Loucy (cell line): Measurements from ENCODE around the gene GALNT9.

Experiments
- EZH2phosphoT487 ChIP-seq: fragments of 200-600 bp; IDR thresholded peaks from 2 replicates; pipeline ENCODE4 v1.6.1; 2018; ENCODE audit warnings: antibody characterized with exemption, mild to moderate bottlenecking, moderate library complexity, borderline replicate concordance
- TF ChIP-seq, protein P1 (sequence below): fragments of 200-600 bp; sonication (generic); conservative IDR thresholded peaks from 2 replicates; pipeline ENCODE4 v1.5.1; 2014; ENCODE audit warnings: mild to moderate bottlenecking, antibody characterized with exemption, low read length

DNA sequence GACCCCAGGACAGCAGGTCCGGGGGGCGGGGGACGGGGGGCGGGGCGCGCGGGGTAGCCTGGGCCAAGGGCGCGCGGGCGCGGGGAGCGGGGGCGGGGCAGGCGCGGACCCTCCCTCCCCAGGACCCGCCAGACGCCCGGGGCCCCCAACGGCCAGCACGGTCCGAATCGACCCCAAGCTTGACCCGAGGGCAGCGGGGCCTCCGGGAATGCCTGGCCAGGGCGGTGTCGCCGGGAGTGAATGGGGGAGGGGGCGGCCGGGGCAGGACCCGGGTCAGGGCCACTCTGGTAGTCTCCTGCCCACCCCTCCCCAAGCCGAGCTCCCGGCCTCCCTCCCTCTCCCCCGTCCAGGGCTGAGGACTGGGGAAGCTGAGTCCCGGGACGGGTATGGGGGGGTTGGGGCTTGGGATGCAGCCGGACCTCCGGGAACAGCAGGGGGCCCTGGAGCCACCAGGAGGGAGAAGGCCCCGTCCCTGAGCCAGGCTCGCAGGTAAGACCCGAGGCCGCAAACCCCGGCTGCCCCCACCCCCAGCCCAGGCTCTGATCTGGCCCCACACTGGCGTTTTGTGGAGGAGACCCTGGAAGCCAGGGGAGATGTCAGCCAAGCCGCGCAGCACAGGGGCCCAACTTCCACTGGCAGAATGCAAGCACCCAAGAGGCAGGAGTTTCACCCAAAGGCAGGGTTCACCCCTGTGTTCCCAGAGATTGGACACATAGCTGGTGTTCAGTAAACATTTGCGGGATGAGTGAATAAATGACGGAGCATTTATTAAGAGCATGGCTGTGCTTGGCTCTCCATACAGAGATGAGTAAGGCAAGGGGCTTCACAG, 545 bp upstream of the GALNT9 start:
- TF ChIP-seq, protein P1, sequence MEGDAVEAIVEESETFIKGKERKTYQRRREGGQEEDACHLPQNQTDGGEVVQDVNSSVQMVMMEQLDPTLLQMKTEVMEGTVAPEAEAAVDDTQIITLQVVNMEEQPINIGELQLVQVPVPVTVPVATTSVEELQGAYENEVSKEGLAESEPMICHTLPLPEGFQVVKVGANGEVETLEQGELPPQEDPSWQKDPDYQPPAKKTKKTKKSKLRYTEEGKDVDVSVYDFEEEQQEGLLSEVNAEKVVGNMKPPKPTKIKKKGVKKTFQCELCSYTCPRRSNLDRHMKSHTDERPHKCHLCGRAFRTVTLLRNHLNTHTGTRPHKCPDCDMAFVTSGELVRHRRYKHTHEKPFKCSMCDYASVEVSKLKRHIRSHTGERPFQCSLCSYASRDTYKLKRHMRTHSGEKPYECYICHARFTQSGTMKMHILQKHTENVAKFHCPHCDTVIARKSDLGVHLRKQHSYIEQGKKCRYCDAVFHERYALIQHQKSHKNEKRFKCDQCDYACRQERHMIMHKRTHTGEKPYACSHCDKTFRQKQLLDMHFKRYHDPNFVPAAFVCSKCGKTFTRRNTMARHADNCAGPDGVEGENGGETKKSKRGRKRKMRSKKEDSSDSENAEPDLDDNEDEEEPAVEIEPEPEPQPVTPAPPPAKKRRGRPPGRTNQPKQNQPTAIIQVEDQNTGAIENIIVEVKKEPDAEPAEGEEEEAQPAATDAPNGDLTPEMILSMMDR, result no peak
- TF ChIP-seq EZH2phosphoT487, result no peak
